ENCODE measurements around the gene HLA-DOB.

- TF ChIP-seq CTCF (IDR thresholded peaks at IDR 0.05) (no peak), POLR2A (IDR thresholded peaks at IDR 0.05) (no peak)
Observed at GRCh38 chr6:32857156-32857891, 40.5 kb upstream of the HLA-DOB start.
